DOHH2 (cell line): ENCODE data around the gene ALDH1A1.

Experiments
- H3F3A ChIP-seq: fragments of 200-600 bp; sonication (generic), shearing (Covaris generic); 2 replicates; pipeline ENCODE4 v1.6.0; 2016; ENCODE audit warnings: antibody characterized with exemption, mild to moderate bottlenecking; ENCODE audit not compliant: control insufficient read depth, insufficient read depth
- H3K27ac ChIP-seq: fragments of 200-600 bp; sonication (generic); 2 replicates; pipeline ENCODE4 v1.5.1; 2014; ENCODE audit warnings: low read depth, mild to moderate bottlenecking, low read length, moderate library complexity
- H3K27me3 ChIP-seq: fragments of 200-600 bp; sonication (generic); 2 replicates; pipeline ENCODE4 v1.6.1; 2014; ENCODE audit warnings: mild to moderate bottlenecking, low read length, mixed read lengths; ENCODE audit not compliant: control insufficient read depth
- H3K36me3 ChIP-seq: fragments of 200-600 bp; sonication (generic); 2 replicates; pipeline ENCODE4 v1.6.1; 2014; ENCODE audit warnings: mild to moderate bottlenecking, low read length, moderate library complexity, mixed read lengths; ENCODE audit not compliant: control insufficient read depth
- H3K4me1 ChIP-seq: fragments of 200-600 bp; sonication (generic); 2 replicates; pipeline ENCODE4 v1.6.1; 2014; ENCODE audit warnings: mild to moderate bottlenecking, low read length, mixed read lengths; ENCODE audit not compliant: control insufficient read depth
- H3K4me2 ChIP-seq: fragments of 200-600 bp; sonication (generic); 2 replicates; pipeline ENCODE4 v1.6.0; 2014; ENCODE audit warnings: mild to moderate bottlenecking, low read length, moderate library complexity
- H3K4me3 ChIP-seq: fragments of 200-600 bp; sonication (generic); 2 replicates; pipeline ENCODE4 v1.5.1; 2014; ENCODE audit warnings: mild to moderate bottlenecking, low read length, mixed read lengths
- H3K79me2 ChIP-seq: fragments of 200-600 bp; sonication (generic); 2 replicates; pipeline ENCODE4 v1.6.1; 2014; ENCODE audit warnings: mild to moderate bottlenecking, low read length, mixed read lengths; ENCODE audit not compliant: control insufficient read depth
- H3K9me2 ChIP-seq: fragments of 200-600 bp; sonication (generic); replicated peaks from 2 replicates; pipeline ENCODE4 v1.6.1; 2014; ENCODE audit warnings: mild to moderate bottlenecking, low read length, mixed read lengths; ENCODE audit not compliant: control insufficient read depth
- H3K9me3 ChIP-seq: fragments of 200-600 bp; sonication (generic); 2 replicates; pipeline ENCODE4 v1.6.1; 2014; ENCODE audit warnings: antibody characterized with exemption, low read length, mixed read lengths; ENCODE audit not compliant: control insufficient read depth, insufficient read depth
- H4K20me1 ChIP-seq: fragments of 200-600 bp; sonication (generic); 2 replicates; pipeline ENCODE4 v1.6.0; 2014; ENCODE audit warnings: low read depth, mild to moderate bottlenecking, antibody characterized with exemption, low read length, moderate library complexity; ENCODE audit not compliant: control insufficient read depth, insufficient read depth
- CTCF ChIP-seq: fragments of 200-600 bp; sonication (generic); IDR thresholded peaks from one replicate; pipeline ENCODE4 v1.5.1; 2014; ENCODE audit warnings: antibody characterized with exemption, mild to moderate bottlenecking, low read depth, low read length; ENCODE audit not compliant: poor library complexity, severe bottlenecking
- EZH2phosphoT487 ChIP-seq: fragments of 200-600 bp; sonication (generic); IDR thresholded peaks from 2 replicates; pipeline ENCODE4 v1.6.1; 2017; ENCODE audit warnings: borderline replicate concordance, mild to moderate bottlenecking, antibody characterized with exemption, low read length, moderate library complexity, mixed read lengths

The ALDH1A1 gene

GRCh38 chr9:72921888-72922654 is 30.8 kb downstream of the ALDH1A1 start:
- no peak overlapping the region for H3K4me2 ChIP-seq
- H3K27me3 ChIP-seq = no peaks in the 10 kb centered on the region
- no peak overlapping the region for H3K27ac ChIP-seq
- no peak for TF ChIP-seq CTCF
- no peaks in the 10 kb centered on the region for H3K9me2 ChIP-seq
- no peaks in the 10 kb centered on the region for H3K9me3 ChIP-seq
- H4K20me1 ChIP-seq = no peaks in the 10 kb centered on the region
- H3K4me1 ChIP-seq = no peaks in the 10 kb centered on the region
- H3K4me3 ChIP-seq = no peak overlapping the region
- no peaks in the 10 kb centered on the region for H3K36me3 ChIP-seq
- H3F3A ChIP-seq = no peaks in the 10 kb centered on the region
- no peaks in the 10 kb centered on the region for H3K79me2 ChIP-seq

- TF ChIP-seq CTCF = no peak
- no peak for TF ChIP-seq EZH2phosphoT487
- Histone ChIP-seq H3K36me3 (no peaks in the 10 kb centered on the region), H3K27ac (no peak overlapping the region), H3F3A (no peaks in the 10 kb centered on the region), H3K9me2 (no peaks in the 10 kb centered on the region), H3K79me2 (no peaks in the 10 kb centered on the region), H3K4me3 (no peak overlapping the region), H4K20me1 (no peaks in the 10 kb centered on the region), H3K4me1 (no peaks in the 10 kb centered on the region), H3K4me2 (no peak overlapping the region), H3K9me3 (no peaks in the 10 kb centered on the region), H3K27me3 (no peaks in the 10 kb centered on the region)
Measured at GRCh38 chr9:72919246-72919945, 33.5 kb downstream of the ALDH1A1 start.

GRCh38 chr9:72917892-72918509 is 34.9 kb downstream of the ALDH1A1 start:
- no peak overlapping the region for H3K27ac ChIP-seq

More at GRCh38 chr9:72917892-72918509, 34.9 kb downstream of the ALDH1A1 start:
- Histone ChIP-seq H3K9me2 (no peaks in the 10 kb centered on the region), H3F3A (no peaks in the 10 kb centered on the region), H3K9me3 (no peaks in the 10 kb centered on the region), H3K4me3 (no peak overlapping the region), H3K36me3 (no peaks in the 10 kb centered on the region), H3K27me3 (no peaks in the 10 kb centered on the region), H3K4me1 (no peaks in the 10 kb centered on the region), H4K20me1 (no peaks in the 10 kb centered on the region), H3K4me2 (no peak overlapping the region), H3K79me2 (no peaks in the 10 kb centered on the region)
- TF ChIP-seq CTCF (no peak), EZH2phosphoT487 (no peak)
